Stimulated activated CD8-positive, alpha-beta memory T cell treated with anti-CD3 and anti-CD28 coated beads, Interleukin-15, amount 100 ng/mL, for 4 hours (primary cell): ENCODE measurements around the gene AGPAT3.
A peak's percentile ranks its signal among the peaks of the same experiment; 100 is the strongest.

Experiments used
- DNase-seq, 2 donors: peaks; one replicate each; pipeline ENCODE4 v3.0.0-alpha.2; 2020; ENCODE audit warnings: low read depth in 2 of 2

The AGPAT3 gene

GRCh38 chr21:43974791-43975468 is 109.9 kb downstream of the AGPAT3 start:
- no peak for DNase-seq

GRCh38 chr21:43975469-43976098 is 110.6 kb downstream of the AGPAT3 start:
- DNase-seq: peak; percentile 58 to 65

- no peak for DNase-seq
Measured at GRCh38 chr21:43976661-43977060, 111.6 kb downstream of the AGPAT3 start.

GRCh38 chr21:43978060-43978459 is 113.0 kb downstream of the AGPAT3 start:
- DNase-seq: no peak

GRCh38 chr21:43979654-43980053 is 114.6 kb downstream of the AGPAT3 start:
- DNase-seq: no peak

GRCh38 chr21:43981151-43981870 is 116.3 kb downstream of the AGPAT3 start:
- no peak for DNase-seq

GRCh38 chr21:43981871-43982210 is 116.8 kb downstream of the AGPAT3 start:
- DNase-seq: no peak

GRCh38 chr21:43982489-43983078 is 117.6 kb downstream of the AGPAT3 start:
- no peak for DNase-seq

GRCh38 chr21:43983390-43983789 is 118.4 kb downstream of the AGPAT3 start:
- DNase-seq: no peak

- DNase-seq: no peak
Measured at GRCh38 chr21:43983860-43984420, 118.9 kb downstream of the AGPAT3 start.

GRCh38 chr21:43984905-43985689 is 120.1 kb downstream of the AGPAT3 start:
- no peak for DNase-seq

GRCh38 chr21:43985690-43986251 is 120.7 kb downstream of the AGPAT3 start:
- no peak for DNase-seq

- no peak for DNase-seq
Measured at GRCh38 chr21:43986544-43987451, 121.8 kb downstream of the AGPAT3 start.

- DNase-seq: no peak
Measured at GRCh38 chr21:43987509-43987908, 122.5 kb downstream of the AGPAT3 start.

- no peak for DNase-seq
Measured at GRCh38 chr21:43988016-43988415, 123.0 kb downstream of the AGPAT3 start.

GRCh38 chr21:43988506-43989230 is 123.6 kb downstream of the AGPAT3 start:
- DNase-seq: no peak

- DNase-seq: no peak
Measured at GRCh38 chr21:43989401-43989800, 124.4 kb downstream of the AGPAT3 start.

- no peak for DNase-seq
Measured at GRCh38 chr21:43991447-43991991, 126.5 kb downstream of the AGPAT3 start.

- no peak for DNase-seq
Measured at GRCh38 chr21:43992121-43992520, 127.1 kb downstream of the AGPAT3 start.
